ENCODE data around the gene LSP1. TPM values are rescaled to one million over a fixed set of nuclear protein-coding genes. Genes with fewer than 3 reads are reported as not detected.

LSP1 gene
- total and polyA plus RNA-seq, 4 donors = 5.0 to 7.7 (median 5.7) TPM

GRCh38 chr11:1826552-1827094, 26.3 kb upstream of the LSP1 start (continued):
- no peak for TF ChIP-seq GABPA (IDR thresholded peaks at IDR 0.05 in 1 of 2, conservative IDR thresholded peaks at IDR 0.05 in 1 of 2)
- TF ChIP-seq TAF1 (conservative IDR thresholded peaks at IDR 0.05) = no peak

GRCh38 chr11:1827095-1827813, 25.6 kb upstream of the LSP1 start:
- no peak for DNase-seq (ENCODE audit: low spot score)
- Histone ChIP-seq H3K36me3 (ENCODE audit: control insufficient read depth in 4 of 4, insufficient read depth in 3 of 4, low read depth in 1 of 4, low read length in 3 of 4) (no peaks in the 10 kb centered on the region), H3K9ac (ENCODE audit: low read depth in 1 of 2, low read length in 2 of 2) (no peak overlapping the region), H3K4me1 (ENCODE audit: control insufficient read depth in 4 of 4, insufficient read depth in 4 of 4, low read length in 3 of 4) (peaks cover 7 to 38% (median 16%) of the 10 kb centered on the region in 4 donors), H3K9me3 (ENCODE audit: control insufficient read depth in 4 of 4, low read length in 3 of 4) (no peaks in the 10 kb centered on the region), H3K4me3 (ENCODE audit: low read depth in 1 of 3, low read length in 3 of 3) (no peak overlapping the region), H3K27me3 (ENCODE audit: control insufficient read depth in 4 of 4, insufficient read depth in 4 of 4, low read length in 3 of 4) (no peaks in the 10 kb centered on the region), H3K27ac (ENCODE audit: low read depth in 1 of 2, low read length in 2 of 2) (peak overlapping the region in 1 of 2 donors; percentile 31)
- 55% methylated on average over 27 of the region's 27 CpGs for WGBS
- TF ChIP-seq SP1 (IDR thresholded peaks at IDR 0.05) (no peak), GABPA (IDR thresholded peaks at IDR 0.05 in 1 of 2, conservative IDR thresholded peaks at IDR 0.05 in 1 of 2) (no peak), REST (IDR thresholded peaks at IDR 0.05) (no peak), FOXA1 (IDR thresholded peaks at IDR 0.05) (no peak)

GRCh38 chr11:1827931-1828330, 25.0 kb upstream of the LSP1 start:
- H3K27me3 ChIP-seq (ENCODE audit: control insufficient read depth in 4 of 4, insufficient read depth in 4 of 4, low read length in 3 of 4) = no peaks in the 10 kb centered on the region
- no peak for DNase-seq (ENCODE audit: low spot score)
- no peak overlapping the region for H3K9ac ChIP-seq (ENCODE audit: low read depth in 1 of 2, low read length in 2 of 2)
- no peak overlapping the region for H3K4me3 ChIP-seq (ENCODE audit: low read depth in 1 of 3, low read length in 3 of 3)
- H3K36me3 ChIP-seq (ENCODE audit: control insufficient read depth in 4 of 4, insufficient read depth in 3 of 4, low read depth in 1 of 4, low read length in 3 of 4) = no peaks in the 10 kb centered on the region
- 92% methylated on average over 19 of the region's 19 CpGs for WGBS
- H3K9me3 ChIP-seq (ENCODE audit: control insufficient read depth in 4 of 4, low read length in 3 of 4) = no peaks in the 10 kb centered on the region
- TF ChIP-seq ATF3 (IDR thresholded peaks at IDR 0.05) (no peak), NR2F2 (IDR thresholded peaks at IDR 0.05) (no peak)
- H3K4me1 ChIP-seq (ENCODE audit: control insufficient read depth in 4 of 4, insufficient read depth in 4 of 4, low read length in 3 of 4) = peaks cover 9 to 45% (median 20%) of the 10 kb centered on the region in 4 donors
- no peak overlapping the region for H3K27ac ChIP-seq (ENCODE audit: low read depth in 1 of 2, low read length in 2 of 2)

GRCh38 chr11:1828542-1828941, 24.3 kb upstream of the LSP1 start:
- Histone ChIP-seq H3K9me3 (ENCODE audit: control insufficient read depth in 4 of 4, low read length in 3 of 4) (no peaks in the 10 kb centered on the region), H3K36me3 (ENCODE audit: control insufficient read depth in 4 of 4, insufficient read depth in 3 of 4, low read depth in 1 of 4, low read length in 3 of 4) (no peaks in the 10 kb centered on the region), H3K9ac (ENCODE audit: low read depth in 1 of 2, low read length in 2 of 2) (no peak overlapping the region), H3K27me3 (ENCODE audit: control insufficient read depth in 4 of 4, insufficient read depth in 4 of 4, low read length in 3 of 4) (no peaks in the 10 kb centered on the region), H3K27ac (ENCODE audit: low read depth in 1 of 2, low read length in 2 of 2) (no peak overlapping the region), H3K4me1 (ENCODE audit: control insufficient read depth in 4 of 4, insufficient read depth in 4 of 4, low read length in 3 of 4) (peaks cover 9 to 45% (median 20%) of the 10 kb centered on the region in 4 donors), H3K4me3 (ENCODE audit: low read depth in 1 of 3, low read length in 3 of 3) (no peak overlapping the region)
- DNase-seq (ENCODE audit: low spot score) = no peak
- WGBS = 94% methylated on average over 12 of the region's 12 CpGs
- TF ChIP-seq EGR1 (IDR thresholded peaks at IDR 0.05; ENCODE audit: low read depth in 2 of 2) (no peak), YY1 (IDR thresholded peaks at IDR 0.05) (no peak), ATF3 (IDR thresholded peaks at IDR 0.05) (no peak), HNF4G (IDR thresholded peaks at IDR 0.05) (no peak), CTCF (IDR thresholded peaks at IDR 0.05; ENCODE audit: low read depth, low read length, missing input control) (no peak), REST (IDR thresholded peaks at IDR 0.05) (no peak), MAX (IDR thresholded peaks at IDR 0.05) (no peak), RXRA (IDR thresholded peaks at IDR 0.05) (no peak), JUND (IDR thresholded peaks at IDR 0.05) (no peak), NR2F2 (IDR thresholded peaks at IDR 0.05) (no peak), SP1 (IDR thresholded peaks at IDR 0.05) (no peak), RAD21 (IDR thresholded peaks at IDR 0.05) (no peak)

Measured in liver (tissue), 9 donors.